T-cell (primary cell): ENCODE data around the gene PLEKHF1. TPM values are rescaled to one million over a fixed set of nuclear protein-coding genes. Genes with fewer than 3 reads are reported as not detected.

Source experiments
- ATAC-seq, 4 experiments: fragments of 200-7000 bp in 3 of 4; fragments of 150-1000 bp in 1 of 4; cut with Tn5 transposase; replicated peaks in 1 of 4; 1 replicate in 3 of 4; 2 replicates in 1 of 4; pipeline ENCODE4 v1.10.0; 2021; ENCODE audit warnings: moderate library complexity in 3 of 4, mild to moderate bottlenecking in 2 of 4, moderate number of reproducible peaks in 1 of 4
- CTCF ChIA-PET, 2 donors: fragments of 300-600 bp; sonication (Branson Sonifier 250); formaldehyde crosslinking; loops; one replicate each; lab custom pipeline; 2022; ENCODE audit warnings: antibody characterized with exemption in 2 of 2; lab: Charles Lee
- POLR2A ChIA-PET, 2 donors: fragments of 300-600 bp; sonication (Branson Sonifier 250); formaldehyde crosslinking; loops; one replicate each; lab custom pipeline; 2022; ENCODE audit warnings: antibody characterized with exemption in 2 of 2; lab: Charles Lee
- DNase-seq, 35 experiments: peaks; one replicate each; pipeline versions ENCODE4 v3.0.0 to v3.0.0-alpha.2; 2013 to 2023
- H3K27ac ChIP-seq: one replicate; pipeline ENCODE4 v1.5.1; 2013; ENCODE audit warnings: low read length
- H3K27me3 ChIP-seq, 2 experiments: replicated peaks in 1 of 2; 1 replicate in 1 of 2; 2 replicates in 1 of 2; pipeline versions ENCODE4 v1.6.1 to v1.7.0; 2013; ENCODE audit warnings: low read length in 1 of 2, mixed read lengths in 1 of 2; ENCODE audit not compliant: control insufficient read depth in 2 of 2, insufficient read depth in 2 of 2; ENCODE audit errors: extremely low read depth in 1 of 2
- H3K36me3 ChIP-seq, 2 donors: 1 replicate in 1 of 2; 2 replicates in 1 of 2; pipeline versions ENCODE4 v1.6.1 to v1.7.0; 2013; ENCODE audit warnings: low read length in 1 of 2; ENCODE audit not compliant: control insufficient read depth in 2 of 2, insufficient read depth in 1 of 2; ENCODE audit errors: extremely low read depth in 1 of 2
- H3K4me1 ChIP-seq, 2 experiments: 1 replicate in 1 of 2; 2 replicates in 1 of 2; pipeline versions ENCODE4 v1.6.1 to v1.7.0; 2013; ENCODE audit warnings: low read length in 2 of 2, mixed read lengths in 1 of 2; ENCODE audit not compliant: insufficient read depth in 2 of 2, control insufficient read depth in 1 of 2; ENCODE audit errors: extremely low read depth in 1 of 2
- H3K4me3 ChIP-seq, 2 donors: 1 replicate in 1 of 2; 2 replicates in 1 of 2; pipeline versions ENCODE4 v1.5.1 to v1.7.0; 2013; ENCODE audit warnings: mild to moderate bottlenecking in 2 of 2, low read length in 1 of 2, moderate library complexity in 1 of 2; ENCODE audit not compliant: control insufficient read depth in 1 of 2; ENCODE audit errors: extremely low read depth in 1 of 2
- H3K9me3 ChIP-seq: 2 replicates; pipeline ENCODE4 v1.7.0; 2013
- H3K27ac Mint-ChIP-seq, 2 donors: one replicate each; pipeline ENCODE4 v1.8.0; 2020 to 2021; ENCODE audit warnings: mild to moderate bottlenecking in 2 of 2, mixed read lengths in 2 of 2
- H3K27me3 Mint-ChIP-seq, 2 donors: one replicate each; pipeline ENCODE4 v1.8.0; 2021 to 2022; ENCODE audit warnings: mixed read lengths in 2 of 2
- H3K36me3 Mint-ChIP-seq: one replicate; pipeline ENCODE4 v1.8.0; 2021; ENCODE audit warnings: mixed read lengths
- H3K4me1 Mint-ChIP-seq, 3 donors: one replicate each; pipeline ENCODE4 v1.8.0; 2020 to 2022; ENCODE audit warnings: mixed read lengths in 3 of 3, mild to moderate bottlenecking in 1 of 3
- H3K4me3 Mint-ChIP-seq, 3 donors: one replicate each; pipeline ENCODE4 v1.8.0; 2020 to 2022; ENCODE audit warnings: mild to moderate bottlenecking in 3 of 3, mixed read lengths in 3 of 3, moderate library complexity in 3 of 3
- H3K9me3 Mint-ChIP-seq, 3 donors: one replicate each; pipeline ENCODE4 v1.8.0; 2020 to 2022; ENCODE audit warnings: mixed read lengths in 3 of 3
- WGBS: methylation state at CpG from one replicate; pipeline ENCODE4 v1.1.5; 2013; ENCODE audit warnings: missing lambda C conversion rate; ENCODE audit not compliant: insufficient coverage; 5-methylcytosine and 5-hydroxymethylcytosine counted together
- total RNA-seq, 35 experiments: library from RNA in 6 of 35; stranded (reverse) in 6 of 35; fragments of 120-200 nt in 1 of 35; gene quantifications; one replicate each; pipeline versions ENCODE4 v1.2.1 to v1.2.4 and lab custom pipeline; 2013 to 2026

The PLEKHF1 gene
- total RNA-seq, 5 donors from 2014 or later (not counting 1 experiment from before 2014, with no cell fraction given) = 13.2 to 42.6 (median 34.5) TPM

- Histone ChIP-seq H3K4me1 (peaks cover 4 to 9% of the 10 kb centered on the region in 2 experiments), H3K27me3 (no peaks in the 10 kb centered on the region), H3K4me3 (no peak overlapping the region), H3K36me3 (no peaks in the 10 kb centered on the region), H3K27ac (no peak overlapping the region), H3K9me3 (no peaks in the 10 kb centered on the region)
- ChIA-PET POLR2A (no interaction called here), CTCF (interaction anchor here in 1 of 2 donors (0.6 kb wide), 2 partner anchors 320 to 846 kb away, joined by 4 read pairs; no protein-coding TSS in a partner anchor)
- Mint-ChIP-seq H3K36me3 (no peaks in the 10 kb centered on the region), H3K4me3 (no peak overlapping the region), H3K4me1 (peaks cover 13 to 20% (median 19%) of the 10 kb centered on the region in 3 donors), H3K9me3 (no peaks in the 10 kb centered on the region), H3K27ac (no peak overlapping the region), H3K27me3 (no peaks in the 10 kb centered on the region)
- ATAC-seq (no peak), DNase-seq (no peak)
- WGBS = no CpG with 5 or more reads among the region's 7 CpGs
These were observed 14.4 kb upstream of the PLEKHF1 start for GRCh38 chr19:29650772-29651387.

- CTCF ChIA-PET = no interaction called here
These were observed 13.5 kb upstream of the PLEKHF1 start for GRCh38 chr19:29651622-29652394.

GRCh38 chr19:29653398-29653797, 11.9 kb upstream of the PLEKHF1 start:
- no peak overlapping the region for H3K4me3 Mint-ChIP-seq
- CTCF ChIA-PET = no interaction called here
- POLR2A ChIA-PET = no interaction called here

More at GRCh38 chr19:29651622-29652394, 13.5 kb upstream of the PLEKHF1 start:
- Mint-ChIP-seq H3K27me3 (no peaks in the 10 kb centered on the region), H3K4me3 (no peak overlapping the region), H3K4me1 (peaks cover 8 to 16% (median 13%) of the 10 kb centered on the region in 3 donors), H3K9me3 (no peaks in the 10 kb centered on the region), H3K27ac (no peak overlapping the region), H3K36me3 (no peaks in the 10 kb centered on the region)
- Histone ChIP-seq H3K27me3 (no peaks in the 10 kb centered on the region), H3K27ac (no peak overlapping the region), H3K36me3 (no peaks in the 10 kb centered on the region), H3K4me3 (no peak overlapping the region), H3K4me1 (peaks cover 0 to 5% of the 10 kb centered on the region in 2 experiments), H3K9me3 (no peaks in the 10 kb centered on the region)
- POLR2A ChIA-PET = no interaction called here
- DNase-seq (no peak), ATAC-seq (no peak)
- WGBS = 85% methylated on average over 5 of the region's 7 CpGs

GRCh38 chr19:29655648-29656335, 9.5 kb upstream of the PLEKHF1 start:
- no peak overlapping the region for H3K27ac Mint-ChIP-seq
- 33% methylated on average over 1 of the region's 4 CpGs for WGBS
- POLR2A ChIA-PET = no interaction called here
- no peaks in the 10 kb centered on the region for H3K36me3 Mint-ChIP-seq
- H3K27me3 Mint-ChIP-seq = no peaks in the 10 kb centered on the region
- no peak for DNase-seq
- Histone ChIP-seq H3K36me3 (no peaks in the 10 kb centered on the region), H3K27me3 (no peaks in the 10 kb centered on the region), H3K4me1 (peaks cover 7 to 15% of the 10 kb centered on the region in 2 experiments), H3K4me3 (no peak overlapping the region), H3K9me3 (no peaks in the 10 kb centered on the region), H3K27ac (no peak overlapping the region)
- no peaks in the 10 kb centered on the region for H3K9me3 Mint-ChIP-seq
- ATAC-seq = no peak
- no peak overlapping the region for H3K4me3 Mint-ChIP-seq
- H3K4me1 Mint-ChIP-seq = peaks cover 11 to 25% (median 15%) of the 10 kb centered on the region in 3 donors
- CTCF ChIA-PET = interaction anchor here in 1 of 2 donors (0.7 kb wide), 1 partner anchor 16 kb away, joined by 3 read pairs; no protein-coding TSS in a partner anchor

More at GRCh38 chr19:29653398-29653797, 11.9 kb upstream of the PLEKHF1 start:
- H3K36me3 ChIP-seq = no peaks in the 10 kb centered on the region
- Mint-ChIP-seq H3K9me3 (no peaks in the 10 kb centered on the region), H3K27ac (no peak overlapping the region), H3K36me3 (no peaks in the 10 kb centered on the region), H3K4me1 (peaks cover 8 to 16% (median 13%) of the 10 kb centered on the region in 3 donors), H3K27me3 (no peaks in the 10 kb centered on the region)
- H3K27ac ChIP-seq = no peak overlapping the region
- peaks cover 0 to 5% of the 10 kb centered on the region in 2 experiments for H3K4me1 ChIP-seq
- no peaks in the 10 kb centered on the region for H3K27me3 ChIP-seq
- 86% methylated on average over 1 of the region's 5 CpGs for WGBS
- ATAC-seq = no peak
- H3K4me3 ChIP-seq = no peak overlapping the region
- DNase-seq = no peak
- H3K9me3 ChIP-seq = no peaks in the 10 kb centered on the region

DNA sequence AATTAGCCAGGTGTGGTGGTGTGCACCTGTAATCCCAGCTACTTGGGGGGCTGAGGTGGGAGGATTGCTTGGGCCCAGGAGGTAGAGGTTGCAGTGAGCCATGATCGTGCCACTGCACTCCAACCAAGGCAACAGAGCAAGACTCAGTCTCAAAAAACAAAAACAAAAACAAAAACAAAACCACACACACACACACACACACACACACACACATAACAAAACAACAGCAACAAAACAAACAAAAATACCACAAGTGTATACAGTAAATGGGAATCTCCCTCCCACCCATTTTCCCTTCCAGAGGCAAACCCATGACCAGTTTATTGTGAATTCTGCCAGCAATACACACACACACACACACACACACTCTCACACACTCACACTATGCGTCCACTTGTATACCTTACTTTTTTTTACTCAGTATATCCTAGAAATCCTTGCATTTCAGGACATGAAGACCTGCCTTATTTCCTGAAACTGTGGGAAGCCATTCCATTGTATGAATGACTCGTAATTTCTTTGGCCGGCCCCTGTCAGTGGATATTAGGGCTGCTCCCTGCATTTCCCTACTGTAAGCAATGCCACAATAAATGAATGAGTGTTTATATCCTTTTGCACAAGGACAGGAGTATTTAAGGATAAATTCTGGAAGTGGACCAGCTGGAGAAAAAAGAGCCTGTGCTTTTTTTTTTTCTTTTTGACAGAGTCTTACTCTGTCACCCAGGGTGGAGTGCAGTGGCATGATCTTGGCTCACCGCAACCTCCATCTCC, 6.9 kb upstream of the PLEKHF1 start:
- Histone ChIP-seq H3K36me3 (no peaks in the 10 kb centered on the region), H3K4me3 (no peak overlapping the region), H3K27ac (no peak overlapping the region), H3K9me3 (no peaks in the 10 kb centered on the region), H3K4me1 (peaks cover 21 to 23% of the 10 kb centered on the region in 2 experiments), H3K27me3 (no peaks in the 10 kb centered on the region)
- H3K4me1 Mint-ChIP-seq = peaks cover 14 to 36% (median 23%) of the 10 kb centered on the region in 3 donors
- no peaks in the 10 kb centered on the region for H3K27me3 Mint-ChIP-seq
- no peak for ATAC-seq
- no peaks in the 10 kb centered on the region for H3K9me3 Mint-ChIP-seq
- H3K36me3 Mint-ChIP-seq = no peaks in the 10 kb centered on the region
- H3K4me3 Mint-ChIP-seq = no peak overlapping the region
- ChIA-PET CTCF (no interaction called here), POLR2A (no interaction called here)
- H3K27ac Mint-ChIP-seq = no peak overlapping the region
- WGBS = 100% methylated on average over 1 of the region's 5 CpGs
- DNase-seq = no peak
